ENCODE results near the gene THRAP3. TPM values are rescaled to one million over a fixed set of nuclear protein-coding genes. Genes with fewer than 3 reads are reported as not detected.

Gene THRAP3
- total and polyA plus RNA-seq, 9 of the 15 experiments (the other 6 are each of a cell fraction or from before 2014, with no cell fraction given): 66.2 to 135 (median 113) TPM

DNA sequence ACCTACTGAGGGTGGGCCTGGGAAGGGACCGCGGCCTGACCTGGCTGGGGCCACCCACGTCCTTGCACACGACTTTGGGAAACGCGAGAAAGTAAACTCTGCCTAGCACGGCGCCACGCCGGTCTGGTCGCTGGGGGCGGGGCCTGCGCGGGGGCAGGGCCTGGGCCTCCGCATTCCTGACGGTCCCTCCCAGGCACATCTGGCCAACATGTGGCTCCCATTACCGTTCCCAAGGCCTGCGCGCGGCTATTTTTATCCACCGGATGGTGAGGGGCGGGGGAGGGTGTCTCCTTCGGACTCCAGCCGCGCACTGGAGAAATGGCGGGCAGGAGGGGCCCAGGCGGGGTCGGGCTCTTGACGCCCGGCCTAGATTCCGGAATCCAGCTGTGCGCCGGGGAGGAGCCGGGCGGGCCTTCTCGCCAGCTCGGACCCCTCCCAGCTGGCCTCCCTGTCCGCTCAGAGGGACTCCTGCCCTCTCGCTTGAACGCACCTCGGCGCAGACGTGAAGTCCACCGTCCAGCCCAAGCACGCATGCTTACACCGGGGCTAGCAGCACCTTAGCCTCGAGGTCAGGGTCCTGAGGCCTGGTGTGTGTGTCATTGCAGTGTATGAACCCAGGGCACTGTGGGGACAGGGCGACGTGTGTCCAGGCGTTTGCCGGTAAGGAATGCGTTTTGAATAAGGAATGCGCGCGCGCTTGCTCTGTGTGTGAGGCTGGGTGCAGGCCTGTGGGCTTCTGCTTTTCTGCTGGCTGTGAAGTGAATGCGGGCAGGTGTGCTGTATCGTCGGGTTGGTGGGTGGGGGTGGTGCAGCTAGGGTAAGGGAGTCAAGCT is 97.1 kb downstream of the THRAP3 start (continued):
- TF ChIP-seq SMAD2 (IDR thresholded peaks at IDR 0.05; ENCODE audit: low read depth, low read length) (no peak), CSDE1 (IDR thresholded peaks at IDR 0.05) (no peak; a peak in 1 of 4 replicates), ZNF561 (CRISPR knock-in tag; conservative IDR thresholded peaks at IDR 0.05) (no peak), IRF2 (CRISPR knock-in tag; IDR thresholded peaks at IDR 0.05) (no peak), NCOA4 (IDR thresholded peaks at IDR 0.05; ENCODE audit: partially characterized antibody) (no peak), ATF7 (IDR thresholded peaks at IDR 0.05) (peak; percentile 80), FOXK2 (conservative IDR thresholded peaks at IDR 0.05 in 1 of 2, IDR thresholded peaks at IDR 0.05 in 1 of 2; ENCODE audit: low read depth in 2 of 2) (peak; percentile 62 to 66; a peak in 3 of 4 replicates), SMC3 (conservative IDR thresholded peaks at IDR 0.05; ENCODE audit: insufficient read depth, low read depth, low read length) (no peak), RBM14 (IDR thresholded peaks at IDR 0.05; ENCODE audit: borderline replicate concordance, insufficient read depth, low read depth, low read length) (0 out of 2 replicates have a peak, but pooled peaks have one; percentile 40), NFE2 (IDR thresholded peaks at IDR 0.05; ENCODE audit: low read depth) (no peak), HDAC1 (IDR thresholded peaks at IDR 0.05) (peak in 1 of 2 experiments; percentile 84; a peak in 1 of 4 replicates), E2F6 (IDR thresholded peaks at IDR 0.05; ENCODE audit: borderline replicate concordance in 1 of 2, extremely low read depth in 1 of 2, insufficient read depth in 1 of 2, insufficient read length in 1 of 2, low read depth in 1 of 2, low read length in 1 of 2, poor library complexity in 1 of 2, severe bottlenecking in 1 of 2) (peak; percentile 96 to 98), CCNT2 (IDR thresholded peaks at IDR 0.05; ENCODE audit: borderline replicate concordance, extremely low read depth, insufficient read length, low read depth, low read length) (peak; percentile 72)
- TF ChIP-seq, protein P1, sequence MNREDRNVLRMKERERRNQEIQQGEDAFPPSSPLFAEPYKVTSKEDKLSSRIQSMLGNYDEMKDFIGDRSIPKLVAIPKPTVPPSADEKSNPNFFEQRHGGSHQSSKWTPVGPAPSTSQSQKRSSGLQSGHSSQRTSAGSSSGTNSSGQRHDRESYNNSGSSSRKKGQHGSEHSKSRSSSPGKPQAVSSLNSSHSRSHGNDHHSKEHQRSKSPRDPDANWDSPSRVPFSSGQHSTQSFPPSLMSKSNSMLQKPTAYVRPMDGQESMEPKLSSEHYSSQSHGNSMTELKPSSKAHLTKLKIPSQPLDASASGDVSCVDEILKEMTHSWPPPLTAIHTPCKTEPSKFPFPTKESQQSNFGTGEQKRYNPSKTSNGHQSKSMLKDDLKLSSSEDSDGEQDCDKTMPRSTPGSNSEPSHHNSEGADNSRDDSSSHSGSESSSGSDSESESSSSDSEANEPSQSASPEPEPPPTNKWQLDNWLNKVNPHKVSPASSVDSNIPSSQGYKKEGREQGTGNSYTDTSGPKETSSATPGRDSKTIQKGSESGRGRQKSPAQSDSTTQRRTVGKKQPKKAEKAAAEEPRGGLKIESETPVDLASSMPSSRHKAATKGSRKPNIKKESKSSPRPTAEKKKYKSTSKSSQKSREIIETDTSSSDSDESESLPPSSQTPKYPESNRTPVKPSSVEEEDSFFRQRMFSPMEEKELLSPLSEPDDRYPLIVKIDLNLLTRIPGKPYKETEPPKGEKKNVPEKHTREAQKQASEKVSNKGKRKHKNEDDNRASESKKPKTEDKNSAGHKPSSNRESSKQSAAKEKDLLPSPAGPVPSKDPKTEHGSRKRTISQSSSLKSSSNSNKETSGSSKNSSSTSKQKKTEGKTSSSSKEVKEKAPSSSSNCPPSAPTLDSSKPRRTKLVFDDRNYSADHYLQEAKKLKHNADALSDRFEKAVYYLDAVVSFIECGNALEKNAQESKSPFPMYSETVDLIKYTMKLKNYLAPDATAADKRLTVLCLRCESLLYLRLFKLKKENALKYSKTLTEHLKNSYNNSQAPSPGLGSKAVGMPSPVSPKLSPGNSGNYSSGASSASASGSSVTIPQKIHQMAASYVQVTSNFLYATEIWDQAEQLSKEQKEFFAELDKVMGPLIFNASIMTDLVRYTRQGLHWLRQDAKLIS (CRISPR knock-in tag; IDR thresholded peaks at IDR 0.05): peak; percentile 89; the same call in 1 of the 2 replicates
- TF ChIP-seq, protein P2, sequence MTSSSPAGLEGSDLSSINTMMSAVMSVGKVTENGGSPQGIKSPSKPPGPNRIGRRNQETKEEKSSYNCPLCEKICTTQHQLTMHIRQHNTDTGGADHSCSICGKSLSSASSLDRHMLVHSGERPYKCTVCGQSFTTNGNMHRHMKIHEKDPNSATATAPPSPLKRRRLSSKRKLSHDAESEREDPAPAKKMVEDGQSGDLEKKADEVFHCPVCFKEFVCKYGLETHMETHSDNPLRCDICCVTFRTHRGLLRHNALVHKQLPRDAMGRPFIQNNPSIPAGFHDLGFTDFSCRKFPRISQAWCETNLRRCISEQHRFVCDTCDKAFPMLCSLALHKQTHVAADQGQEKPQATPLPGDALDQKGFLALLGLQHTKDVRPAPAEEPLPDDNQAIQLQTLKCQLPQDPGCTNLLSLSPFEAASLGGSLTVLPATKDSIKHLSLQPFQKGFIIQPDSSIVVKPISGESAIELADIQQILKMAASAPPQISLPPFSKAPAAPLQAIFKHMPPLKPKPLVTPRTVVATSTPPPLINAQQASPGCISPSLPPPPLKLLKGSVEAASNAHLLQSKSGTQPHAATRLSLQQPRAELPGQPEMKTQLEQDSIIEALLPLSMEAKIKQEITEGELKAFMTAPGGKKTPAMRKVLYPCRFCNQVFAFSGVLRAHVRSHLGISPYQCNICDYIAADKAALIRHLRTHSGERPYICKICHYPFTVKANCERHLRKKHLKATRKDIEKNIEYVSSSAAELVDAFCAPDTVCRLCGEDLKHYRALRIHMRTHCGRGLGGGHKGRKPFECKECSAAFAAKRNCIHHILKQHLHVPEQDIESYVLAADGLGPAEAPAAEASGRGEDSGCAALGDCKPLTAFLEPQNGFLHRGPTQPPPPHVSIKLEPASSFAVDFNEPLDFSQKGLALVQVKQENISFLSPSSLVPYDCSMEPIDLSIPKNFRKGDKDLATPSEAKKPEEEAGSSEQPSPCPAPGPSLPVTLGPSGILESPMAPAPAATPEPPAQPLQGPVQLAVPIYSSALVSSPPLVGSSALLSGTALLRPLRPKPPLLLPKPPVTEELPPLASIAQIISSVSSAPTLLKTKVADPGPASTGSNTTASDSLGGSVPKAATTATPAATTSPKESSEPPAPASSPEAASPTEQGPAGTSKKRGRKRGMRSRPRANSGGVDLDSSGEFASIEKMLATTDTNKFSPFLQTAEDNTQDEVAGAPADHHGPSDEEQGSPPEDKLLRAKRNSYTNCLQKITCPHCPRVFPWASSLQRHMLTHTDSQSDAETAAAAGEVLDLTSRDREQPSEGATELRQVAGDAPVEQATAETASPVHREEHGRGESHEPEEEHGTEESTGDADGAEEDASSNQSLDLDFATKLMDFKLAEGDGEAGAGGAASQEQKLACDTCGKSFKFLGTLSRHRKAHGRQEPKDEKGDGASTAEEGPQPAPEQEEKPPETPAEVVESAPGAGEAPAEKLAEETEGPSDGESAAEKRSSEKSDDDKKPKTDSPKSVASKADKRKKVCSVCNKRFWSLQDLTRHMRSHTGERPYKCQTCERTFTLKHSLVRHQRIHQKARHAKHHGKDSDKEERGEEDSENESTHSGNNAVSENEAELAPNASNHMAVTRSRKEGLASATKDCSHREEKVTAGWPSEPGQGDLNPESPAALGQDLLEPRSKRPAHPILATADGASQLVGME (CRISPR knock-in tag; IDR thresholded peaks at IDR 0.05): peak; percentile 49; the same call in 1 of the 2 replicates

All from K562 (cell line).